ENCODE data around the gene TMEM175. TPM values are rescaled to one million over a fixed set of nuclear protein-coding genes. Genes with fewer than 3 reads are reported as not detected.

Gene TMEM175
- total and polyA plus RNA-seq, 12 donors = 15.6 to 49.6 (median 19.0) TPM

GRCh38 chr4:970046-970745 is 37.9 kb downstream of the TMEM175 start:
- ATAC-seq = no peak
- intact Hi-C loops (cut with DNase I) = loop anchor here in 1 of 10 donors (5.0 kb wide), 1 partner anchor 33 kb away; no protein-coding TSS in a partner anchor
- no peak for DNase-seq
- Histone ChIP-seq H3K36me3 (peaks cover 0 to 19% (median 9%) of the 10 kb centered on the region in 9 donors), H3K27me3 (peaks cover 0 to 10% (median 0%) of the 10 kb centered on the region in 7 donors), H3K27ac (no peak overlapping the region), H3K4me1 (peaks cover 9 to 37% (median 24%) of the 10 kb centered on the region in 9 donors), H3K9me3 (no peaks in the 10 kb centered on the region), H3K4me3 (no peak overlapping the region)
- TF ChIP-seq CTCF (IDR thresholded peaks at IDR 0.05) = no peak
- WGBS, 2 donors = 93 to 94% methylated on average over 25 of the region's 25 CpGs

- H3K27me3 ChIP-seq = peaks cover 0 to 10% (median 0%) of the 10 kb centered on the region in 7 donors
- H3K4me1 ChIP-seq = peaks cover 9 to 37% (median 24%) of the 10 kb centered on the region in 9 donors
- no peaks in the 10 kb centered on the region for H3K9me3 ChIP-seq
- intact Hi-C loops (cut with DNase I) = loop anchor here in 1 of 10 donors (5.0 kb wide), 1 partner anchor 34 kb away; no protein-coding TSS in a partner anchor
- TF ChIP-seq CTCF (IDR thresholded peaks at IDR 0.05) = no peak
- DNase-seq (no peak), ATAC-seq (no peak)
- WGBS, 2 donors = 85 to 87% methylated on average over 17 of the region's 17 CpGs
- no peak overlapping the region for H3K4me3 ChIP-seq
- H3K27ac ChIP-seq = no peak overlapping the region
- H3K36me3 ChIP-seq = peaks cover 0 to 11% (median 1%) of the 10 kb centered on the region in 9 donors
Measured at GRCh38 chr4:970854-971520, 38.7 kb downstream of the TMEM175 start.

GRCh38 chr4:971666-972500 is 39.6 kb downstream of the TMEM175 start:
- H3K4me1 ChIP-seq = peaks cover 9 to 37% (median 24%) of the 10 kb centered on the region in 9 donors
- H3K9me3 ChIP-seq = no peaks in the 10 kb centered on the region
- DNase-seq (no peak), ATAC-seq (no peak)
- peaks cover 0 to 2% (median 0%) of the 10 kb centered on the region in 9 donors for H3K36me3 ChIP-seq
- H3K27me3 ChIP-seq = peaks cover 0 to 10% (median 0%) of the 10 kb centered on the region in 7 donors
- intact Hi-C loops (cut with DNase I) = loop anchor here in 1 of 10 donors (5.0 kb wide), 1 partner anchor 35 kb away; no protein-coding TSS in a partner anchor
- H3K4me3 ChIP-seq = peak overlapping the region in 9 of 10 donors; percentile 70 to 91 (median 81)
- no peak overlapping the region for H3K27ac ChIP-seq
- no peak for TF ChIP-seq CTCF (IDR thresholded peaks at IDR 0.05)
- 72 to 73% methylated on average over 24 of the region's 24 CpGs for WGBS, 2 donors
